Endothelial cell of umbilical vein (primary cell): ENCODE data around the gene GDI2. TPM values are rescaled to one million over a fixed set of nuclear protein-coding genes. Genes with fewer than 3 reads are reported as not detected.

Experiments used
- BruUV-seq: library from RNA; stranded (reverse); fragments of 400-500 nt; replicated peaks from 2 replicates; lab custom pipeline; 2021; lab: Mats Ljungman, UMichigan
- CTCF ChIA-PET: fragments of 300-600, 350-600 bp; sonication (Branson Sonifier 250); formaldehyde crosslinking; loops from one replicate; lab custom pipeline; 2021; ENCODE audit warnings: antibody characterized with exemption, inconsistent platforms; lab: Charles Lee
- POLR2A ChIA-PET: fragments of 300-600, 350-600 bp; sonication (Branson Sonifier 250); formaldehyde crosslinking; loops from one replicate; lab custom pipeline; 2021; ENCODE audit warnings: antibody characterized with exemption, inconsistent platforms; lab: Charles Lee
- DNase-seq: peaks from one replicate; pipeline ENCODE4 v3.0.0-alpha.2; 2011; ENCODE audit warnings: low read depth, low spot score
- FAIRE-seq: peaks from 2 replicates; lab custom pipeline; 2011; peaks lifted over from hg19 to GRCh38; lab: Jason Lieb, UNC
- H2AFZ ChIP-seq: 2 replicates; pipeline ENCODE4 v1.6.0; 2012; ENCODE audit warnings: low read depth, low read length, control low read depth, inconsistent platforms
- H3K27ac ChIP-seq: 2 replicates; pipeline ENCODE4 v1.5.1; 2011; ENCODE audit warnings: low read depth, mild to moderate bottlenecking, control low read depth, low read length, moderate library complexity; ENCODE audit not compliant: insufficient read depth
- H3K27me3 ChIP-seq, 2 experiments: 2 replicates each; pipeline versions ENCODE4 v1.6.0 to v1.6.1; 2011; ENCODE audit warnings: low read length in 2 of 2, mixed read lengths in 1 of 2; ENCODE audit not compliant: control insufficient read depth in 2 of 2, insufficient read depth in 2 of 2
- H3K36me3 ChIP-seq, 2 experiments: 2 replicates in 1 of 2; 3 replicates in 1 of 2; pipeline ENCODE4 v1.5.1; 2011; ENCODE audit warnings: low read length in 2 of 2, mild to moderate bottlenecking in 1 of 2, moderate library complexity in 1 of 2; ENCODE audit not compliant: control insufficient read depth in 2 of 2, insufficient read depth in 2 of 2; ENCODE audit errors: extremely low read depth in 1 of 2
- H3K4me1 ChIP-seq: 3 replicates; pipeline ENCODE4 v1.5.1; 2011; ENCODE audit warnings: mild to moderate bottlenecking, low read length; ENCODE audit not compliant: control insufficient read depth, insufficient read depth; ENCODE audit errors: extremely low read depth
- H3K4me2 ChIP-seq: 2 replicates; pipeline ENCODE4 v1.6.1; 2011; ENCODE audit warnings: low read length, control low read depth, mixed read lengths; ENCODE audit not compliant: insufficient read depth
- H3K4me3 ChIP-seq, 3 experiments: fragments of 200-600 bp in 1 of 3; sonication (generic), shearing (Covaris generic) in 1 of 3; replicated peaks in 1 of 3; 2 replicates each; pipeline ENCODE4 v1.5.1; 2011 to 2016; ENCODE audit warnings: control low read depth in 3 of 3, low read length in 3 of 3, mild to moderate bottlenecking in 2 of 3, inconsistent platforms in 1 of 3, low read depth in 1 of 3, moderate library complexity in 1 of 3; ENCODE audit not compliant: insufficient read depth in 1 of 3
- H3K79me2 ChIP-seq: 2 replicates; pipeline ENCODE4 v1.6.0; 2012; ENCODE audit warnings: low read length, inconsistent platforms; ENCODE audit not compliant: control insufficient read depth, insufficient read depth
- H3K9ac ChIP-seq: replicated peaks from 2 replicates; pipeline ENCODE3; 2011; ENCODE audit warnings: low read length, control low read depth; ENCODE audit not compliant: insufficient read depth; ENCODE audit errors: extremely low read depth
- H3K9me1 ChIP-seq: replicated peaks from 3 replicates; pipeline ENCODE4 v1.6.0; 2011; ENCODE audit warnings: mild to moderate bottlenecking, low read length; ENCODE audit not compliant: control insufficient read depth, insufficient read depth; ENCODE audit errors: extremely low read depth
- H3K9me3 ChIP-seq: replicated peaks from 2 replicates; pipeline ENCODE4 v1.5.1; 2012; ENCODE audit warnings: low read length, inconsistent platforms; ENCODE audit not compliant: control insufficient read depth, insufficient read depth
- H4K20me1 ChIP-seq: replicated peaks from 2 replicates; pipeline ENCODE3; 2011; ENCODE audit warnings: mild to moderate bottlenecking, low read length; ENCODE audit not compliant: control insufficient read depth, insufficient read depth; ENCODE audit errors: extremely low read depth
- EZH2 ChIP-seq: IDR thresholded peaks from 2 replicates; pipeline ENCODE4 v1.6.1; 2012; ENCODE audit warnings: borderline replicate concordance, low read depth, mild to moderate bottlenecking, moderate library complexity, low read length, inconsistent platforms; ENCODE audit not compliant: severe bottlenecking
- FOS ChIP-seq: IDR thresholded peaks from 2 replicates; pipeline ENCODE4 v1.6.1; 2011; ENCODE audit warnings: mild to moderate bottlenecking, low read length, moderate library complexity, borderline replicate concordance; ENCODE audit not compliant: insufficient read depth
- GATA2 ChIP-seq: IDR thresholded peaks from 2 replicates; pipeline ENCODE4 v1.7.0; 2011; ENCODE audit warnings: low read depth, mild to moderate bottlenecking, moderate library complexity, mixed read lengths, low read length; ENCODE audit not compliant: insufficient read length, insufficient read depth
- JUN ChIP-seq: IDR thresholded peaks from 2 replicates; pipeline ENCODE4 v1.6.1; 2011; ENCODE audit warnings: borderline replicate concordance, low read depth; ENCODE audit not compliant: insufficient read length, insufficient read depth
- MYC ChIP-seq: IDR thresholded peaks from one replicate; pipeline ENCODE4 v1.6.1; 2011; ENCODE audit warnings: mild to moderate bottlenecking, low read depth, low read length
- POLR2A ChIP-seq: IDR thresholded peaks from 2 replicates; pipeline ENCODE4 v1.6.1; 2012; ENCODE audit warnings: low read depth, mild to moderate bottlenecking, control low read depth, low read length
- POLR2AphosphoS5 ChIP-seq: IDR thresholded peaks from 2 replicates; pipeline ENCODE4 v1.6.1; 2012; ENCODE audit warnings: low read depth, mild to moderate bottlenecking, control low read depth, low read length, moderate library complexity; ENCODE audit not compliant: insufficient read depth
- dilution Hi-C: fragments of 300-500 bp; cut with MboI; formaldehyde crosslinking; loops from one replicate; pipeline ENCODE4 v1.15.0; 2019; ENCODE audit warnings: low sequenced_read_pairs; ENCODE audit not compliant: extremely low pct_ligation_motif_present
- intact Hi-C: fragments of 100-400 bp; cut with micrococcal nuclease; formaldehyde crosslinking; loops from one replicate; pipeline ENCODE4 v1.10.0; 2022
- polyA plus RNA-seq, 4 experiments: library from polyadenylated mRNA; depleted of rRNA in 3 of 4; stranded (reverse) in 3 of 4; unstranded in 1 of 4; fragments of >200 nt; gene quantifications; 2 replicates each; pipeline versions ENCODE4 v1.2.1 to v1.2.3, GENCODE V29; 2011 to 2012; ENCODE audit warnings: missing spikeins in 1 of 4
- total RNA-seq: library from RNA; stranded (reverse); gene quantifications from 2 replicates; pipeline ENCODE4 v1.2.3, GENCODE V29; 2021
- TF ChIP-seq, protein P1 (sequence below): IDR thresholded peaks from 2 replicates; pipeline ENCODE4 v1.6.1; 2011; ENCODE audit not compliant: insufficient read depth, insufficient read length
- TF ChIP-seq, protein P2 (sequence below), 2 donors: IDR thresholded peaks; 1 replicate in 1 of 2; 2 replicates in 1 of 2; pipeline ENCODE4 v1.5.1; 2011; ENCODE audit warnings: low read length in 2 of 2, mild to moderate bottlenecking in 2 of 2, moderate library complexity in 2 of 2, control low read depth in 1 of 2, inconsistent platforms in 1 of 2, low read depth in 1 of 2; ENCODE audit not compliant: insufficient read depth in 1 of 2; ENCODE audit errors: extremely low read depth in 1 of 2

The GDI2 gene
- total and polyA plus RNA-seq, 2 donors (not counting 3 experiments of a cell fraction or from before 2014, with no cell fraction given): 154 to 307 TPM

DNA sequence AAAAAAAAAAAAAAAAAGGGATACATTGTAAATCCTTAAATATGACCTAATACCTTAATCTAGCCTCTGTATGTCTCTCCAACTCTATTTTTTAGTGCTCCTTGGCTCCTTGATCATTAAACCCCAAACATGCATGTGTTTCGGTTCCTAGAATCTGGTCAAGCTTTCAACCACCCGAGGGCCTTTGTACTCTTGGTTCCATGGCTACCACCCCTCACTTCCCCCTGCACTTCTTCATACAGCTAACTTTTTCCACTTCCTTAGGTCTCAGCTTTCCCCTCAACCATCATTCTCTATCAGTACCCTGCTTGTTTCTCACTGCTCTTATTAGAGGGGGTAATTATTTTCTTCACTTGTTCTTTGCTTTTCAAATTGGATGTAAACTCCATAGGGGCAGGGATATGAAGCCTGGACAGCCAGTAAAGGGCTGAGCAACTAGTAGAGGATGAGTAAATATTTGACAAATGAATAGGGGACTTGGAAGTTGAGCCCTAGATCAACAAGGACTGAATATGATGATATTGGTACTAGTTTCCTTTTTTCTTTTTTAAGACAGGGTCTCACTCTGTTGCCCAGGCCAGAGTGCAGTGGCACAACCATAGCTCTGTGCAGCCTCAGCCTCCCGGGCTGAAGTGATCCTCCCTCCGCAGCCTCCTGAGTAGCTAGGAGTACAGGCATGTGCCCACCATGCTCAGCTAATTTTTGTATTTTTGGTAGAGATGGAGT lies 4.3 kb upstream of the GDI2 start:
- Histone ChIP-seq H3K9ac (no peak overlapping the region), H3K27ac (no peak overlapping the region), H2AFZ (no peak overlapping the region), H3K4me1 (peaks cover 7% of the 10 kb centered on the region), H3K9me3 (no peaks in the 10 kb centered on the region), H3K9me1 (no peaks in the 10 kb centered on the region), H3K27me3 (no peaks in the 10 kb centered on the region), H4K20me1 (no peaks in the 10 kb centered on the region), H3K4me3 (no peak overlapping the region), H3K4me2 (no peak overlapping the region), H3K79me2 (peaks cover 11% of the 10 kb centered on the region), H3K36me3 (no peaks in the 10 kb centered on the region)
- BruUV-seq: no TSS peak
- no peak for DNase-seq
- TF ChIP-seq EZH2 (no peak), FOS (no peak), POLR2A (no peak), MYC (no peak), POLR2AphosphoS5 (no peak), GATA2 (no peak), JUN (no peak)
- TF ChIP-seq, protein P1, sequence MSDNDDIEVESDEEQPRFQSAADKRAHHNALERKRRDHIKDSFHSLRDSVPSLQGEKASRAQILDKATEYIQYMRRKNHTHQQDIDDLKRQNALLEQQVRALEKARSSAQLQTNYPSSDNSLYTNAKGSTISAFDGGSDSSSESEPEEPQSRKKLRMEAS: no peak
- TF ChIP-seq, protein P2, sequence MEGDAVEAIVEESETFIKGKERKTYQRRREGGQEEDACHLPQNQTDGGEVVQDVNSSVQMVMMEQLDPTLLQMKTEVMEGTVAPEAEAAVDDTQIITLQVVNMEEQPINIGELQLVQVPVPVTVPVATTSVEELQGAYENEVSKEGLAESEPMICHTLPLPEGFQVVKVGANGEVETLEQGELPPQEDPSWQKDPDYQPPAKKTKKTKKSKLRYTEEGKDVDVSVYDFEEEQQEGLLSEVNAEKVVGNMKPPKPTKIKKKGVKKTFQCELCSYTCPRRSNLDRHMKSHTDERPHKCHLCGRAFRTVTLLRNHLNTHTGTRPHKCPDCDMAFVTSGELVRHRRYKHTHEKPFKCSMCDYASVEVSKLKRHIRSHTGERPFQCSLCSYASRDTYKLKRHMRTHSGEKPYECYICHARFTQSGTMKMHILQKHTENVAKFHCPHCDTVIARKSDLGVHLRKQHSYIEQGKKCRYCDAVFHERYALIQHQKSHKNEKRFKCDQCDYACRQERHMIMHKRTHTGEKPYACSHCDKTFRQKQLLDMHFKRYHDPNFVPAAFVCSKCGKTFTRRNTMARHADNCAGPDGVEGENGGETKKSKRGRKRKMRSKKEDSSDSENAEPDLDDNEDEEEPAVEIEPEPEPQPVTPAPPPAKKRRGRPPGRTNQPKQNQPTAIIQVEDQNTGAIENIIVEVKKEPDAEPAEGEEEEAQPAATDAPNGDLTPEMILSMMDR (IDR thresholded peaks at IDR 0.05; ENCODE audit: extremely low read depth in 1 of 2, insufficient read depth in 1 of 2, low read depth in 1 of 2, low read length in 2 of 2): no peak
- FAIRE-seq: no peak
- dilution Hi-C loops (no loop called here), intact Hi-C loops (loop anchor here (10.0 kb wide), 1 partner anchor 157 kb away; the partner anchor contains the start of gene IL15RA)
- ChIA-PET CTCF (no interaction called here), POLR2A (no interaction called here)
